Neuron (in vitro differentiated cells): ENCODE measurements around the gene RBM7.

Source experiments
- H2AFZ ChIP-seq: one replicate; pipeline ENCODE4 v1.6.1; 2013; ENCODE audit warnings: low read depth, mild to moderate bottlenecking, inconsistent platforms, low read length, moderate library complexity
- H3K27me3 ChIP-seq: one replicate; pipeline ENCODE4 v1.6.1; 2013; ENCODE audit warnings: low read length; ENCODE audit not compliant: insufficient read depth
- H3K36me3 ChIP-seq: one replicate; pipeline ENCODE4 v1.6.1; 2013; ENCODE audit warnings: low read length; ENCODE audit not compliant: insufficient read depth
- H3K4me1 ChIP-seq: one replicate; pipeline ENCODE4 v1.6.1; 2013; ENCODE audit warnings: low read length; ENCODE audit not compliant: insufficient read depth
- H3K4me3 ChIP-seq: 2 replicates; pipeline ENCODE4 v1.5.1; 2013; ENCODE audit warnings: mild to moderate bottlenecking, low read length, moderate library complexity
- H3K9me3 ChIP-seq: one replicate; pipeline ENCODE4 v1.6.1; 2013; ENCODE audit warnings: low read length

RBM7 gene

GRCh38 chr11:114379394-114380069, 20.9 kb upstream of the RBM7 start:
- H3K27me3 ChIP-seq: peaks cover 19% of the 10 kb centered on the region
- H3K36me3 ChIP-seq: no peaks in the 10 kb centered on the region
- H3K4me3 ChIP-seq: no peak overlapping the region
- H3K9me3 ChIP-seq: no peaks in the 10 kb centered on the region
- H2AFZ ChIP-seq: no peak overlapping the region
- H3K4me1 ChIP-seq: peaks cover 3% of the 10 kb centered on the region

GRCh38 chr11:114382509-114382908, 18.0 kb upstream of the RBM7 start:
- Histone ChIP-seq H3K36me3 (no peaks in the 10 kb centered on the region), H2AFZ (no peak overlapping the region), H3K27me3 (peaks cover 13% of the 10 kb centered on the region), H3K9me3 (no peaks in the 10 kb centered on the region), H3K4me1 (peaks cover 3% of the 10 kb centered on the region), H3K4me3 (no peak overlapping the region)

- Histone ChIP-seq H3K4me1 (no peaks in the 10 kb centered on the region), H2AFZ (no peak overlapping the region), H3K36me3 (no peaks in the 10 kb centered on the region), H3K9me3 (no peaks in the 10 kb centered on the region), H3K4me3 (no peak overlapping the region), H3K27me3 (peaks cover 13% of the 10 kb centered on the region)
Measured at GRCh38 chr11:114384487-114384886, 16.0 kb upstream of the RBM7 start.

- H2AFZ ChIP-seq: no peak overlapping the region
- no peaks in the 10 kb centered on the region for H3K4me1 ChIP-seq
- H3K9me3 ChIP-seq: no peaks in the 10 kb centered on the region
- no peak overlapping the region for H3K4me3 ChIP-seq
- H3K27me3 ChIP-seq: peaks cover 10% of the 10 kb centered on the region
- no peaks in the 10 kb centered on the region for H3K36me3 ChIP-seq
Measured at GRCh38 chr11:114386131-114386530, 14.3 kb upstream of the RBM7 start.

DNA sequence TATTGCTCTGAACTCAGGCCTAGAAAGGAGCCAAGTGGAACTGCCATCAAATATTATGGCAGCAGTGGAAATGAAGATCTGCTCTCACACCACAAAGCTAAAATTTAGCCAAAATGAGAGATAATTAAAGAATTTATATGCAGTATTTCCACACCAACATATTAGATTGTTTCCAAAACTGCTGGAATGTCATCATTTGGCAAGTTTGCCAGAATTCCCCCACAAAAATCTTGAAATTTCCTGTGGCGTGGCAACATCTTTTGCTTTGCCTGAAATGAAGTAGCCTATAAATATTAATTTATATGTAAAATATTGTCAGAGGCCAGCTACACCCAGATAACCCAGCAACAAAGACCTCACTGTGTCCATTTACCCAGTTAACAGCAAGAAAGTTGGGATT, 13.9 kb upstream of the RBM7 start:
- no peak overlapping the region for H2AFZ ChIP-seq
- no peak overlapping the region for H3K4me3 ChIP-seq
- no peaks in the 10 kb centered on the region for H3K36me3 ChIP-seq
- no peaks in the 10 kb centered on the region for H3K4me1 ChIP-seq
- no peaks in the 10 kb centered on the region for H3K9me3 ChIP-seq
- peaks cover 8% of the 10 kb centered on the region for H3K27me3 ChIP-seq

GRCh38 chr11:114392735-114393667, 7.5 kb upstream of the RBM7 start:
- H3K27me3 ChIP-seq: no peaks in the 10 kb centered on the region
- H3K36me3 ChIP-seq: no peaks in the 10 kb centered on the region
- H3K9me3 ChIP-seq: no peaks in the 10 kb centered on the region
- H2AFZ ChIP-seq: no peak overlapping the region
- H3K4me3 ChIP-seq: no peak overlapping the region
- no peaks in the 10 kb centered on the region for H3K4me1 ChIP-seq

- Histone ChIP-seq H3K27me3 (no peaks in the 10 kb centered on the region), H3K4me3 (no peak overlapping the region), H3K9me3 (no peaks in the 10 kb centered on the region), H3K4me1 (peaks cover 10% of the 10 kb centered on the region), H3K36me3 (no peaks in the 10 kb centered on the region), H2AFZ (no peak overlapping the region)
Measured at GRCh38 chr11:114395736-114396135, 4.7 kb upstream of the RBM7 start.

DNA sequence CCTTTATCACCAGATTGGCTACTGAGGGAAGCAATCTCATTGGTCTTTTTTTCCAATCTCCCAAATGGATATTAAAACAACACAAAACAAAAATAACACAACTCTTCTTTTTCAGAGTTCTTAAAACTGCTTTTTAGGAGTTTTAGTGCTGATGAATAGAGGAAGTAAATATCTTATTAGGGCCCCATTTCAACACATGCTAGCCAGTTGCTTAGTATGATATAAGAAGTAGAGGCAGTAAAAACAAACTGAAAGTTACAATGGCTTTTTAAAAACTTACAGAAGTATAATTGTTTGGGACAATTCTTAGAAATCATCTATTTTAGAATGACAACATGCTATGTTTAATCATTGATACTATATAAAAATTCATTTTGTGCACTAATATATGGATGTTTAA, 3.5 kb upstream of the RBM7 start:
- H3K27me3 ChIP-seq: no peaks in the 10 kb centered on the region
- no peaks in the 10 kb centered on the region for H3K9me3 ChIP-seq
- H3K4me1 ChIP-seq: peaks cover 13% of the 10 kb centered on the region

GRCh38 chr11:114397349-114397982, 3.0 kb upstream of the RBM7 start:
- peaks cover 15% of the 10 kb centered on the region for H3K4me1 ChIP-seq
- no peaks in the 10 kb centered on the region for H3K27me3 ChIP-seq
- no peak overlapping the region for H3K4me3 ChIP-seq
- no peak overlapping the region for H2AFZ ChIP-seq
- H3K36me3 ChIP-seq: no peaks in the 10 kb centered on the region
- H3K9me3 ChIP-seq: no peaks in the 10 kb centered on the region

More for the DNA sequence above, 3.5 kb upstream of the RBM7 start:
- no peak overlapping the region for H3K4me3 ChIP-seq
- H2AFZ ChIP-seq: no peak overlapping the region
- H3K36me3 ChIP-seq: no peaks in the 10 kb centered on the region

GRCh38 chr11:114398303-114398920, 2.1 kb upstream of the RBM7 start:
- no peaks in the 10 kb centered on the region for H3K27me3 ChIP-seq
- H3K36me3 ChIP-seq: peaks cover 7% of the 10 kb centered on the region
- no peak overlapping the region for H2AFZ ChIP-seq
- H3K4me1 ChIP-seq: peaks cover 15% of the 10 kb centered on the region
- H3K9me3 ChIP-seq: no peaks in the 10 kb centered on the region
- no peak overlapping the region for H3K4me3 ChIP-seq

DNA sequence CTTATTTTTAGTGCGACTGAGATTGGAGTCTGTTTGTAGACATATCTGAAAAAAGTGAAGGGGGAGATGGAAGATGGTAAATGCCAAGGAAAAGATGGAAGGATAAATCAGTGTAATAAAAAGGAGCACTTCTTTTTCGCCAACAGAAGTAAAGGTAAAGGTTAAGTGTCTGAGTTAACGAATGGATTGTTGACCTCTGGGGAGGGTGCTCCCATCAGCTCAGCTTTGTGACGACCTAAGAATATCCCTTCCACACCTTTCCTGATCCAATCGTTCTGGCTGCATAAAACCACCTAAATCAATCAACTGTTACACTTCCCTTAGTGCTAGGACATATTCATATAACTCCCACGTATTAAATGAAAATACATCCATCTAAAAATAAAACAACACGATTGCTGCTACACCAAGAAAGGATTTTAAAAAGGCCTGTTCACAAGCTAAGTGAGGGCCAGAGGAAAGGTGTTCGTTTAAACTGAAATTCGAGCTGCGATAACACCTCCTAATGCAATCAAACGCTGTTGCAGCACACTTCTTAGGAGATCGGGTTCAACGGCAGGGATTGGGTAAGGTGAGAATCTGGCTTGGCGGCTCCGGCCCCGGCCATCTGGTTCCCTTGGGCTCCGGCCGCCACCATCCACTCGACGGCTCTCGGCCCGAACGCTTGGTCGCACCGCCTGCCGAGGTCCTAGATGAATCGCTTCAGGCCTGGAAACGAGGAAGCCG, 813 bp upstream of the RBM7 start:
- peak overlapping the region; percentile 30 for H2AFZ ChIP-seq
- no peaks in the 10 kb centered on the region for H3K27me3 ChIP-seq
- no peaks in the 10 kb centered on the region for H3K9me3 ChIP-seq
- peaks cover 15% of the 10 kb centered on the region for H3K4me1 ChIP-seq
- peak overlapping the region; percentile 88 for H3K4me3 ChIP-seq
- H3K36me3 ChIP-seq: peaks cover 13% of the 10 kb centered on the region

DNA sequence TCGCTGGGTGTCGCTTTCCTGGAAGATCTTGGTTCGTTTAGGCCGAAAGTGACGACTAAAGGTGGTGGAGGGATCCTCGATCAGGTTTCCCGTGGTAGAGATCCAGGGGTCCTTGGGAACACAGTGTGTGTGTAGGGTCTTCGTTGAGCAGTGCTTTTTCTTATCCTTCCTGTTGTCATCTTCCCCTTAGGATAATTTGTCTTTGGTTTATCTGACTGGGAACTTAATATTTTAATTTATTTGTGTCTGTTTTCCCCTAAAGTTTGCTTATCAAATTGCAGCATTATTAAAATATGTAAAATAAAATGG, 403 bp downstream of the RBM7 start:
- Histone ChIP-seq H3K4me3 (peak overlapping the region; percentile 88), H3K36me3 (peaks cover 25% of the 10 kb centered on the region), H3K9me3 (no peaks in the 10 kb centered on the region)

More for the DNA sequence above, 403 bp downstream of the RBM7 start:
- H3K27me3 ChIP-seq: no peaks in the 10 kb centered on the region
- peak overlapping the region; percentile 30 for H2AFZ ChIP-seq
- H3K4me1 ChIP-seq: peaks cover 15% of the 10 kb centered on the region
